Measurements from ENCODE around the gene ADSL. TPM values are rescaled to one million over a fixed set of nuclear protein-coding genes. Genes with fewer than 3 reads are reported as not detected.
"Not testable (repeated sequence)": the region's sequence is repeated elsewhere in the genome, so short reads cannot be mapped to it uniquely, and the experiment has no call there.

ADSL gene
- total RNA-seq, 4 donors from 2014 or later, result 32.2 to 163 (median 37.4) TPM

DNA sequence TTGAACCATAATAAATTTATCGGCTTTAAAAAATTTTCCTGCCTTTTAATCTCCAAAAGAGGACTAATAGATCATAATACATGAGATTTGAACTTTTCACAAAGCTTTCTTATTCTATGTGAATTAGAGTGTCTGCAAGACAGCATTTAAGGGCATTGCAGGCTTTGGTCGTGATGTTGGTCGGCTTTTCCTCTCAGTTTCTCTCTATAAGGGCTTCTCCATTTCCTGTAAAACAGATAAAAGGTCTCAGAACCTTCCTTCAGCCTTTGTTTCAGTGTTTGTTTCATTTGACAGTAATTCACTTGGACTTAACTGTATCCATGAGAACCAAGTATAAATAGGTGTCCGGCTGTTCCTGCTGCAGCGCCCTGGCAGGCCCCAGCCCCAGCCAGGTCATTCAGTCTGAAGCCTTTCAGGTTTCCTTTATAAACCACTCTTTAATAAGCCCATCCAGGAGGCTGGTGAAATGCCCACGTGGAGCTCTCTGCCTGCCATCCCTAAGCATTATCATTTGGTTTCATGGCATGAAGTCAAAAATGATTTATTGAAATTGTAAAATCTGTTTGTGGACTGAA, 37.2 kb upstream of the ADSL start:
- H3K27ac ChIP-seq, result peak overlapping the region in 1 of 4 donors; percentile 28
- H3K4me3 ChIP-seq, result no peak overlapping the region
- peaks cover 0 to 89% (median 0%) of the 10 kb centered on the region in 3 donors for H3K36me3 ChIP-seq
- H3K27me3 ChIP-seq, result no peaks in the 10 kb centered on the region
- H3K4me1 ChIP-seq, result peaks cover 0 to 18% (median 0%) of the 10 kb centered on the region in 4 donors
- no peaks in the 10 kb centered on the region for H3K9me3 ChIP-seq
- no peak for DNase-seq
- TF ChIP-seq POLR2A (IDR thresholded peaks at IDR 0.05), result no peak

DNA sequence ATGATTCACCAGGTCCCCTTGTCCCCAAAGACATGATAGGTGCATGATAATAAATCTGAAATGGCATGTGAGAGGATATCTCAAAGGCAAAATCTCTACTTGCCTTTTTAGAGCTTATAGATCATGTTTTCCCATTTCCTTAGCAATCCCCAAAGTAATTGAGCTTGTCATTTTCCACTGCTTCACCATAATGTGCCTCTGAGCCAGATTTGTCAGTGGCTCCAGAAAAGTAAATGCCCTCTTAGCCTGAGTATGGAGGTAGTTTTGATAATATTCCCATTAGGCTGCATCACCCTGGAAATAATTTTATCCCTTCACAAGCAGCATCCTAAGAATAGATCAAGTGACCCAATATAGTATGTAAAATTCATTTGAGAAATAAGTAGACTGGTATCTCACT, 36.7 kb upstream of the ADSL start:
- no peaks in the 10 kb centered on the region for H3K9me3 ChIP-seq
- H3K36me3 ChIP-seq, result peaks cover 0 to 89% (median 0%) of the 10 kb centered on the region in 3 donors
- TF ChIP-seq, protein P1, sequence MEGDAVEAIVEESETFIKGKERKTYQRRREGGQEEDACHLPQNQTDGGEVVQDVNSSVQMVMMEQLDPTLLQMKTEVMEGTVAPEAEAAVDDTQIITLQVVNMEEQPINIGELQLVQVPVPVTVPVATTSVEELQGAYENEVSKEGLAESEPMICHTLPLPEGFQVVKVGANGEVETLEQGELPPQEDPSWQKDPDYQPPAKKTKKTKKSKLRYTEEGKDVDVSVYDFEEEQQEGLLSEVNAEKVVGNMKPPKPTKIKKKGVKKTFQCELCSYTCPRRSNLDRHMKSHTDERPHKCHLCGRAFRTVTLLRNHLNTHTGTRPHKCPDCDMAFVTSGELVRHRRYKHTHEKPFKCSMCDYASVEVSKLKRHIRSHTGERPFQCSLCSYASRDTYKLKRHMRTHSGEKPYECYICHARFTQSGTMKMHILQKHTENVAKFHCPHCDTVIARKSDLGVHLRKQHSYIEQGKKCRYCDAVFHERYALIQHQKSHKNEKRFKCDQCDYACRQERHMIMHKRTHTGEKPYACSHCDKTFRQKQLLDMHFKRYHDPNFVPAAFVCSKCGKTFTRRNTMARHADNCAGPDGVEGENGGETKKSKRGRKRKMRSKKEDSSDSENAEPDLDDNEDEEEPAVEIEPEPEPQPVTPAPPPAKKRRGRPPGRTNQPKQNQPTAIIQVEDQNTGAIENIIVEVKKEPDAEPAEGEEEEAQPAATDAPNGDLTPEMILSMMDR (IDR thresholded peaks at IDR 0.05), result no peak
- no peak for TF ChIP-seq POLR2A (IDR thresholded peaks at IDR 0.05)
- no peak overlapping the region for H3K4me3 ChIP-seq
- peaks cover 0 to 18% (median 0%) of the 10 kb centered on the region in 4 donors for H3K4me1 ChIP-seq
- peak overlapping the region in 2 of 4 donors; percentile 28 to 62 for H3K27ac ChIP-seq
- DNase-seq, result no peak
- H3K27me3 ChIP-seq, result no peaks in the 10 kb centered on the region

DNA sequence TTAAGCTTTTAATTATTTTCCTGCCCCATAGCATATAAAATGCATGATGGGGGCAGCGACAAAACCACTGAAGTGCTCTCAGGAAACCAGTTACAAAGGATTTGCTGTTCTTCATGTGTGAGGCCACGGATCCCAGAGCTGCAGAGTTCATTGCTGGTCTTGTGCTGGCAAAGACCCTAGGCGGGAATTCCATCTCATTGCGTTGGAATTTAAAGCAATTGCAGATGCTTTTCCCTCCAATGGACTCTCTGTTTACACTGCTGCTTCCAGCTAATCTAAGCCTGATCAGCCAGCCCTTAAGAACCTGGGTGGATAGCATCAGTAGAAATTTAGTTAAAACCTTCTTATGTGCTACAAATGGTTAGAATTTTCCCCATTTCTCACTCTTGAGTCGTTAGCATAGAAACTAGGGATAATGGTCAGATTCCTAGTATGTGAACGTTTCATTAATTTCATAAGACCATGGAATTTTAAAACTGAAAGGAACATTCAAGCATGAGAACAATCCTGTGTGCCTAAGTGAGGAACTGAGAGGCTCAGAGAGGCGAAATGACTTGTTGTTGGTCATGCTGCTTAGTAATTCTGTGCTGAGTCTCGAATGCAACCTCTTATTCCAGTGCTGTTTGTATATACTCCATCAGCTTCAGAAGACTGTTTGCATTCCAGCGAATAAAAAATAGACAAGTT, 36.1 kb upstream of the ADSL start:
- Histone ChIP-seq H3K27ac (peak overlapping the region in 2 of 4 donors; percentile 28 to 62), H3K36me3 (peaks cover 0 to 89% (median 0%) of the 10 kb centered on the region in 3 donors), H3K4me1 (peaks cover 0 to 18% (median 0%) of the 10 kb centered on the region in 4 donors), H3K4me3 (no peak overlapping the region), H3K27me3 (no peaks in the 10 kb centered on the region), H3K9me3 (no peaks in the 10 kb centered on the region)
- no peak for DNase-seq
- TF ChIP-seq, protein P1 (IDR thresholded peaks at IDR 0.05), result no peak
- no peak for TF ChIP-seq POLR2A (IDR thresholded peaks at IDR 0.05)

DNA sequence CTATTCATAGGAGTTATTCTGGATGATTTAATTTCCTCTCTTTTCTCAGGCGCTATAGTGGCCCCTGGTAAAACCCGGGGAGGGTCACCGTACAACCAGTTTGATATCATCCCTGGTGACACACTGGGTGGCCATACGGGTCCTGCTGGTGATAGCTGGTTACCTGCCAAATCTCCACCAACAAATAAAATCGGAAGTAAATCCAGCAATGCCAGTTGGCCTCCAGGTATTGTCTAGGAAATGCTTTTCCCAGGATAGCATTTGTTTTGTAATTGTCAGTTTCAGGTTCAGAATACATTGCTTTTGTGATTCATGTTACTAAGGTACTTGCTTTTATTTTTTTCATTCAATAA, 35.6 kb upstream of the ADSL start:
- peak overlapping the region in 2 of 4 donors; percentile 28 to 62 for H3K27ac ChIP-seq
- DNase-seq, result no peak
- H3K36me3 ChIP-seq, result peaks cover 0 to 89% (median 0%) of the 10 kb centered on the region in 3 donors
- H3K9me3 ChIP-seq, result no peaks in the 10 kb centered on the region
- peaks cover 0 to 18% (median 0%) of the 10 kb centered on the region in 4 donors for H3K4me1 ChIP-seq
- TF ChIP-seq, protein P1 (IDR thresholded peaks at IDR 0.05), result no peak
- no peak for TF ChIP-seq POLR2A (IDR thresholded peaks at IDR 0.05)
- no peaks in the 10 kb centered on the region for H3K27me3 ChIP-seq
- no peak overlapping the region for H3K4me3 ChIP-seq

DNA sequence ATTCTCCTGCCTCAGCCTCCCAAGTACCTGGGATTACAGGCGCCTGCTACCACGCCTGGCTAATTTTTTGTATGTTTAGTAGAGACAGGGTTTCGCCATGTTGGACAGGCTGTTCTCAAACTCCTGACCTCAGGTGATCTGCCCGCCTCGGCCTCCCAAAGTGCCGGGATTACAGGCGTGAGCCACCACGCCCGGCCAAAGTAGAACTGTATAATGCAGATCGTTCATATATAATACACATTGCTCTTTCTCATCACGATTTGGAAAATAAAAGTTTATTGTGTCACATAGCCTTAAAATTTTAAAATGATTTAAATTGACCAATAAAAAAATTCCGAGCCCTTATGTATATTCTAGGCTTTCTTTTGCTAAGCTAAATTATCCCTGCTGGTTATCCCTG, 34.7 kb upstream of the ADSL start:
- Histone ChIP-seq H3K27ac (peak overlapping the region in 1 of 4 donors; percentile 62), H3K36me3 (peaks cover 0 to 92% (median 0%) of the 10 kb centered on the region in 3 donors), H3K4me1 (peaks cover 0 to 18% (median 0%) of the 10 kb centered on the region in 4 donors)
- not testable (repeated sequence) for DNase-seq, H3K9me3 ChIP-seq, H3K27me3 ChIP-seq, H3K4me3 ChIP-seq

DNA sequence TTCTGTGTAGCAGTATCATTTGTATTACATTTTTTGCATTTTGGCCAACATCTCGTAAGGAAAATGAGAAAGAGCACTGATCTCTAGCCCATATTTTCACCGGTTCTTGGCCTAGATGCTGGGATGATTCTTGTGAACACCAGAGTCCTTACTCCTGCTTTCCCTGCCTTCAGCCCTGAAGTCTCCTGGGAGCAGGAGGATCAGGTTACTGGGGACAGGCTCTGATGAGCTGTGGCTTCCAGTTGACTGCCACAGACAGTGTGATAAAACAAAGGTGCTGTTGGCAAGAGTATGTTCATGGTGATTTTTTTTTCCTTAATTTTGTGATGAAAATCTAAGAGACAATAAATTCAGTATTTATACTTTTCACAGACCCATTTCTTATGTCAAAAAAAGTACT, 34.2 kb upstream of the ADSL start:
- H3K27ac ChIP-seq, result no peak overlapping the region
- DNase-seq, result no peak
- H3K4me1 ChIP-seq, result peaks cover 0 to 18% (median 0%) of the 10 kb centered on the region in 4 donors
- H3K4me3 ChIP-seq, result no peak overlapping the region
- TF ChIP-seq, protein P1 (IDR thresholded peaks at IDR 0.05), result no peak
- TF ChIP-seq POLR2A (IDR thresholded peaks at IDR 0.05), result no peak
- no peaks in the 10 kb centered on the region for H3K27me3 ChIP-seq
- H3K9me3 ChIP-seq, result no peaks in the 10 kb centered on the region
- H3K36me3 ChIP-seq, result peaks cover 0 to 93% (median 0%) of the 10 kb centered on the region in 3 donors
